GM23248 (cell line): Measurements from ENCODE around the gene ADSS1. TPM values are rescaled to one million over a fixed set of nuclear protein-coding genes. Genes with fewer than 3 reads are reported as not detected.

Source experiments
- DNase-seq: peaks from one replicate; pipeline ENCODE4 v3.0.0-alpha.2; 2015
- H2AFZ ChIP-seq: fragments of 200-600 bp; sonication (generic); 2 replicates; pipeline ENCODE4 v1.6.1; 2016; ENCODE audit warnings: antibody characterized with exemption
- H3F3A ChIP-seq: fragments of 200-600 bp; sonication (generic); 2 replicates; pipeline ENCODE4 v1.6.1; 2016; ENCODE audit warnings: mild to moderate bottlenecking, antibody characterized with exemption, mixed run types; ENCODE audit not compliant: insufficient read depth
- H3K27ac ChIP-seq: fragments of 200-600 bp; sonication (generic); 2 replicates; pipeline ENCODE4 v1.5.1; 2016; ENCODE audit warnings: mild to moderate bottlenecking
- H3K27me3 ChIP-seq: fragments of 200-600 bp; sonication (generic); replicated peaks from 2 replicates; pipeline ENCODE4 v1.6.1; 2016; ENCODE audit warnings: mild to moderate bottlenecking; ENCODE audit not compliant: insufficient read depth
- H3K36me3 ChIP-seq: fragments of 200-600 bp; sonication (generic); 2 replicates; pipeline ENCODE4 v1.6.1; 2016; ENCODE audit warnings: low read depth, mild to moderate bottlenecking
- H3K4me1 ChIP-seq: fragments of 200-600 bp; sonication (generic); 2 replicates; pipeline ENCODE4 v1.6.1; 2016; ENCODE audit warnings: mild to moderate bottlenecking; ENCODE audit not compliant: insufficient read depth
- H3K4me2 ChIP-seq: fragments of 200-600 bp; sonication (generic); one replicate; pipeline ENCODE4 v1.6.1; 2016; ENCODE audit warnings: mild to moderate bottlenecking; ENCODE audit not compliant: unreplicated experiment
- H3K4me3 ChIP-seq: fragments of 200-600 bp; sonication (generic); 2 replicates; pipeline ENCODE4 v1.5.1; 2016; ENCODE audit warnings: mild to moderate bottlenecking
- H3K79me2 ChIP-seq: fragments of 200-600 bp; sonication (generic); 2 replicates; pipeline ENCODE4 v1.6.1; 2016; ENCODE audit warnings: mild to moderate bottlenecking; ENCODE audit not compliant: insufficient read depth
- H3K9ac ChIP-seq: fragments of 200-600 bp; sonication (generic); 2 replicates; pipeline ENCODE4 v1.6.1; 2016; ENCODE audit warnings: mild to moderate bottlenecking
- H3K9me2 ChIP-seq: fragments of 200-600 bp; sonication (generic); 2 replicates; pipeline ENCODE4 v1.6.1; 2016; ENCODE audit warnings: mixed run types, mild to moderate bottlenecking, moderate library complexity; ENCODE audit not compliant: insufficient read depth
- H3K9me3 ChIP-seq: fragments of 200-600 bp; sonication (generic); one replicate; pipeline ENCODE4 v1.6.1; 2017; ENCODE audit warnings: low read depth
- H4K20me1 ChIP-seq: fragments of 200-600 bp; sonication (generic); 2 replicates; pipeline ENCODE4 v1.6.0; 2016; ENCODE audit not compliant: insufficient read depth
- EZH2 ChIP-seq: fragments of 200-600 bp; sonication (generic); IDR thresholded peaks from 2 replicates; pipeline ENCODE4 v1.6.1; 2018; ENCODE audit warnings: antibody characterized with exemption, mild to moderate bottlenecking; ENCODE audit not compliant: insufficient read depth, poor library complexity, severe bottlenecking
- EZH2phosphoT487 ChIP-seq: fragments of 200-600 bp; sonication (generic); IDR thresholded peaks from 2 replicates; pipeline ENCODE4 v1.6.1; 2018; ENCODE audit warnings: antibody characterized with exemption, moderate library complexity, mild to moderate bottlenecking, low read depth; ENCODE audit not compliant: insufficient read depth
- WGBS, 2 experiments: methylation state at CpG; one replicate each; pipeline ENCODE4 v1.1.6; 2015 to 2017; ENCODE audit warnings: low lambda C conversion rate in 2 of 2, low coverage in 1 of 2; ENCODE audit errors: missing lambda C conversion rate in 2 of 2; 5-methylcytosine and 5-hydroxymethylcytosine counted together
- in situ Hi-C: fragments of 300-500 bp; cut with MboI; formaldehyde crosslinking; loops from 2 replicates; pipeline ENCODE4 v1.15.0; 2020
- polyA plus RNA-seq: library from polyadenylated mRNA; unstranded; fragments of >200 nt; fragmentation: Nextera tagmentation; extraction: Ambion mirVana; gene quantifications from 2 replicates; pipeline ENCODE4 v1.2.1, GENCODE V29; 2016
- total RNA-seq: library from RNA; depleted of rRNA; stranded (reverse); fragments of >200 nt; shearing (Covaris generic); gene quantifications from 2 replicates; pipeline ENCODE4 v1.2.3, GENCODE V29; 2014

ADSS1 gene
- total and polyA plus RNA-seq, 2 experiments from 2014 or later = 3.7 to 7.1 TPM

DNA sequence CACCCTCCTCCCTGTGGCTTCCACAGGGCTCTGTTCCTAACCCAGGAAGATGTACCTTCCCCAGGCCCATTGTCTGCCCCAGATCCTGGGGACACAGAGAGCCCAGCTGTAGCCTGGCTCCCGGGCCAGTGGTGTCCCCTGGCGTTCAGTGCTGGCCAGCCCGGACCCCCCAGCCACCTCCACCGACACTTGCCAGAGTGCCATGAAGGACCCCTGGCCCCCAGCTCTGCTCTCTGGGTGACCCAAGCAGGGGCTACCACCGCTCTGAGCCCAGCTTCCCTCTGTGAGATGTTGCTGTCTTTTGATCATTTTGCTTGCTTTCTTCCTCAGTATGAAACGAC, 28.4 kb upstream of the ADSS1 start:
- WGBS, 2 experiments = 80 to 85% methylated on average over 6 of the region's 6 CpGs
- Histone ChIP-seq H3K9me2 (no peaks in the 10 kb centered on the region), H2AFZ (no peak overlapping the region), H3K36me3 (no peaks in the 10 kb centered on the region; the same call in 1 of the 2 replicates), H3K79me2 (peaks cover 99% of the 10 kb centered on the region), H3K4me1 (peaks cover 13% of the 10 kb centered on the region; the same call in 1 of the 2 replicates), H3F3A (no peaks in the 10 kb centered on the region), H3K4me3 (no peak overlapping the region), H3K27ac (no peak overlapping the region), H3K9me3 (no peaks in the 10 kb centered on the region), H3K9ac (no peak overlapping the region), H3K4me2 (no peak overlapping the region), H4K20me1 (peaks cover 3% of the 10 kb centered on the region; the same call in 1 of the 2 replicates), H3K27me3 (no peaks in the 10 kb centered on the region)
- TF ChIP-seq EZH2phosphoT487 = no peak
- TF ChIP-seq EZH2 = no peak
- in situ Hi-C loops = no loop called here
- no peak for DNase-seq

GRCh38 chr14:104696671-104697316, 27.2 kb upstream of the ADSS1 start:
- Histone ChIP-seq H3K27ac (no peak overlapping the region), H4K20me1 (peaks cover 3% of the 10 kb centered on the region; the same call in 1 of the 2 replicates), H3F3A (no peaks in the 10 kb centered on the region), H3K9me2 (no peaks in the 10 kb centered on the region), H2AFZ (no peak overlapping the region), H3K79me2 (peaks cover 88% of the 10 kb centered on the region), H3K27me3 (no peaks in the 10 kb centered on the region), H3K4me1 (0 out of 2 replicates have a peak, but pooled peaks cover 5% of the 10 kb centered on the region), H3K4me2 (no peak overlapping the region), H3K36me3 (no peaks in the 10 kb centered on the region; the same call in 1 of the 2 replicates), H3K4me3 (no peak overlapping the region), H3K9me3 (no peaks in the 10 kb centered on the region), H3K9ac (no peak overlapping the region)
- TF ChIP-seq EZH2 (no peak), EZH2phosphoT487 (no peak)
- in situ Hi-C loops = no loop called here
- DNase-seq = no peak
- WGBS, 2 experiments = 81 to 89% methylated on average over 8 to 14 of the region's 14 CpGs

GRCh38 chr14:104697317-104697703, 26.7 kb upstream of the ADSS1 start:
- DNase-seq = no peak
- Histone ChIP-seq H3K4me3 (no peak overlapping the region), H3K9me3 (no peaks in the 10 kb centered on the region), H3F3A (no peaks in the 10 kb centered on the region), H3K27ac (no peak overlapping the region), H3K9ac (no peak overlapping the region), H3K27me3 (no peaks in the 10 kb centered on the region), H4K20me1 (peaks cover 3% of the 10 kb centered on the region; the same call in 1 of the 2 replicates), H3K79me2 (peaks cover 83% of the 10 kb centered on the region), H3K9me2 (no peaks in the 10 kb centered on the region), H3K4me1 (0 out of 2 replicates have a peak, but pooled peaks cover 5% of the 10 kb centered on the region), H3K36me3 (no peaks in the 10 kb centered on the region; the same call in 1 of the 2 replicates), H2AFZ (no peak overlapping the region), H3K4me2 (no peak overlapping the region)
- no peak for TF ChIP-seq EZH2
- TF ChIP-seq EZH2phosphoT487 = no peak
- in situ Hi-C loops = no loop called here
- WGBS, 2 experiments = 77 to 81% methylated on average over 10 of the region's 10 CpGs

DNA sequence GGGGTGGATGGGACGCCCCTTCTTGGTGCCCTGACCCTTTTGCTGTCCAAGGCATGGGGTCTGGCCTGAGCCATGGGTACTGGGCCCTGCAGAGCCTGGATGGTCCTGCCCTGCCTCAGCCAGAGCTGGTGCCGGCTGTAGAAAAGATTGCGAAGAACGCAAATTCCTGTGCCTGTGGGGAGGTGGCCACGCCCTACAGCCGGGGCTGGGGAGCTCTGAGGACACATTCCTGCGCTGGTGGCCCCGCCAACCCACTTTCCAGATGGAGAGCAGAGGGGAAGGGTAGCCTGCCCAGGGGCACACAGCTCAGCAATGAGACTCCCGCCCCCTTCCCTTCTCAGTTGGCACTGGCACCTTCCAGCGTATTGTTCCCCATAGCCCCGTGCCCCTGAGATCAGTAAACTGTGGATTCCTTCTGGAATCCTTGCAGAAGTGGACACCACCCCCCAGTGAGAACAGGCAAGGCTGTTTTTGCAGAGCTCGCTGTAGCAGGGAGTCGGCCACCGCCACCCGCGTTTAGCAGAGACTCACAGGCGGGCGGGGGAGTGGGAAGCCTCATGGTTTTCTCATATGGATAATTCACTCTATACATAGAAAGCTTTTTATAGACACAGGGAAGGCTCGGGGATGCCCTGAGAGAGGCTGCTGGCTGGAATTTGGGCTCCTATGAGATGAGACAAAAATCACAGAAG, 26.0 kb upstream of the ADSS1 start:
- no peak overlapping the region for H3K9ac ChIP-seq
- no peak for DNase-seq
- H2AFZ ChIP-seq = no peak overlapping the region
- H3K4me3 ChIP-seq = no peak overlapping the region
- no peak overlapping the region for H3K27ac ChIP-seq
- H3F3A ChIP-seq = no peaks in the 10 kb centered on the region
- TF ChIP-seq EZH2phosphoT487 (no peak), EZH2 (no peak)
- in situ Hi-C loops = no loop called here
- no peaks in the 10 kb centered on the region for H3K27me3 ChIP-seq
- H3K36me3 ChIP-seq = no peaks in the 10 kb centered on the region; the same call in 1 of the 2 replicates
- no peaks in the 10 kb centered on the region for H3K9me3 ChIP-seq
- no peak overlapping the region for H3K4me2 ChIP-seq
- H4K20me1 ChIP-seq = peaks cover 3% of the 10 kb centered on the region; the same call in 1 of the 2 replicates
- H3K4me1 ChIP-seq = 0 out of 2 replicates have a peak, but pooled peaks cover 5% of the 10 kb centered on the region
- WGBS, 2 experiments = 72 to 74% methylated on average over 18 to 19 of the region's 19 CpGs
- H3K79me2 ChIP-seq = peaks cover 75% of the 10 kb centered on the region
- H3K9me2 ChIP-seq = no peaks in the 10 kb centered on the region
